ENCODE results near the gene ARHGEF12.

- no peak for TF ChIP-seq CTCF (IDR thresholded peaks at IDR 0.05)
- no peak for TF ChIP-seq POLR2A (IDR thresholded peaks at IDR 0.05)
Observed at GRCh38 chr11:120518356-120518755, 182.1 kb downstream of the ARHGEF12 start.
